K562 (cell line): ENCODE measurements around the gene TRIM33. TPM values are rescaled to one million over a fixed set of nuclear protein-coding genes. Genes with fewer than 3 reads are reported as not detected.

Experiments used
- DIDO1 ChIP-seq: fragments of 450-650 bp; IDR thresholded peaks from 2 replicates; pipeline ENCODE4 v1.6.1; 2016; ENCODE audit warnings: low read depth, missing biosample characterization, missing genetic modification characterization
- PML ChIP-seq: IDR thresholded peaks from 2 replicates; pipeline ENCODE4 v1.6.1; 2012; ENCODE audit warnings: low read length, inconsistent platforms
- TBL1XR1 ChIP-seq, 2 experiments: IDR thresholded peaks; 2 replicates each; pipeline ENCODE4 v1.6.1; 2012; ENCODE audit warnings: improper control_type of control experiment in 2 of 2, low read length in 2 of 2, mild to moderate bottlenecking in 1 of 2
- TGIF2 ChIP-seq: sonication (generic); formaldehyde crosslinking; IDR thresholded peaks from 2 replicates; pipeline ENCODE4 v1.8.1; 2022; ENCODE audit warnings: mild to moderate bottlenecking, missing genetic modification reagents, moderate library complexity
- THRAP3 ChIP-seq: fragments of 450-650 bp; IDR thresholded peaks from 2 replicates; pipeline ENCODE4 v1.6.1; 2016; ENCODE audit warnings: mild to moderate bottlenecking, inconsistent platforms, borderline replicate concordance
- ZBTB17 ChIP-seq: fragments of 450-650 bp; formaldehyde crosslinking; IDR thresholded peaks from 2 replicates; pipeline ENCODE4 v1.4.0; 2020; ENCODE audit warnings: mild to moderate bottlenecking
- ZEB2 ChIP-seq: fragments of 450-650 bp; IDR thresholded peaks from 2 replicates; pipeline ENCODE4 v1.6.1; 2016
- ZNF586 ChIP-seq: fragments of 450-650 bp; formaldehyde crosslinking; conservative IDR thresholded peaks from 2 replicates; pipeline ENCODE4 v1.4.0; 2020; ENCODE audit warnings: mild to moderate bottlenecking, moderate library complexity
- ZNF668 ChIP-seq: fragments of 250-450 bp; sonication (Bioruptor Pico); IDR thresholded peaks from 2 replicates; pipeline ENCODE4 v1.8.0; 2022; ENCODE audit warnings: mild to moderate bottlenecking, inconsistent platforms
- ZNF707 ChIP-seq: fragments of 250-450 bp; sonication (Bioruptor Pico); conservative IDR thresholded peaks from 2 replicates; pipeline ENCODE4 v1.8.0; 2022; ENCODE audit warnings: inconsistent platforms, mild to moderate bottlenecking, moderate library complexity
- polyA plus RNA-seq, 8 experiments: library from polyadenylated mRNA; depleted of rRNA in 4 of 8; stranded (reverse) in 5 of 8; unstranded in 3 of 8; fragments of >200 nt; fragmentation: Nextera tagmentation in 2 of 8; fragmentation: Illumina TruSeq in 1 of 8; extraction: Ambion mirVana in 2 of 8; extraction: Trizol in 1 of 8; gene quantifications; 2 replicates each; pipeline versions ENCODE4 v1.2.1 to v1.2.3, GENCODE V29; 2011 to 2014; ENCODE audit warnings: inconsistent platforms in 1 of 8, missing spikeins in 1 of 8
- total RNA-seq, 7 experiments: library from RNA; depleted of rRNA in 6 of 7; stranded (reverse); fragments of >200 nt in 6 of 7; fragmentation: Illumina TruSeq in 2 of 7; extraction: Trizol in 2 of 7; gene quantifications; 2 replicates each; pipeline versions ENCODE4 v1.2.1 to v1.2.3, GENCODE V29; 2011 to 2021; ENCODE audit warnings: low replicate concordance in 1 of 7
- TF ChIP-seq, protein P1 (sequence below), 2 experiments: IDR thresholded peaks in 1 of 2; conservative IDR thresholded peaks in 1 of 2; 2 replicates each; pipeline ENCODE4 v1.6.1; 2016; ENCODE audit warnings: low read depth in 2 of 2, mild to moderate bottlenecking in 1 of 2, missing compliant biosample characterization in 1 of 2, missing genetic modification characterization in 1 of 2, moderate library complexity in 1 of 2
- TF ChIP-seq, protein P2 (sequence below): sonication (generic); formaldehyde crosslinking; IDR thresholded peaks from 2 replicates; pipeline ENCODE4 v1.8.1; 2023; ENCODE audit warnings: mild to moderate bottlenecking, missing genetic modification reagents
- TF ChIP-seq, protein P3 (sequence below): sonication (generic); formaldehyde crosslinking; IDR thresholded peaks from 2 replicates; pipeline ENCODE4 v1.8.0; 2022; ENCODE audit warnings: missing genetic modification reagents, mild to moderate bottlenecking, borderline replicate concordance
- TF ChIP-seq, protein P4 (sequence below): fragments of 450-650 bp; formaldehyde crosslinking; IDR thresholded peaks from 2 replicates; pipeline ENCODE4 v1.4.0; 2022; ENCODE audit warnings: missing genetic modification characterization
- TF ChIP-seq, protein P5 (sequence below): fragments of 250-450 bp; sonication (Bioruptor Pico); IDR thresholded peaks from 2 replicates; pipeline ENCODE4 v1.8.0; 2022; ENCODE audit warnings: moderate library complexity, mild to moderate bottlenecking, inconsistent platforms
- TF ChIP-seq, protein P6 (sequence below), 3 experiments: IDR thresholded peaks in 2 of 3; conservative IDR thresholded peaks in 1 of 3; 2 replicates each; pipeline ENCODE4 v1.5.1; 2011 to 2012; ENCODE audit warnings: low read length in 3 of 3, mild to moderate bottlenecking in 3 of 3, control low read depth in 2 of 3, improper control_type of control experiment in 1 of 3, inconsistent platforms in 1 of 3, low read depth in 1 of 3, mixed read lengths in 1 of 3, moderate library complexity in 1 of 3; ENCODE audit not compliant: insufficient read depth in 2 of 3
- TF ChIP-seq, protein P7 (sequence below): fragments of 250-450 bp; sonication (Bioruptor Pico); IDR thresholded peaks from 2 replicates; pipeline ENCODE4 v1.8.0; 2021; ENCODE audit warnings: borderline replicate concordance, mild to moderate bottlenecking, moderate library complexity; ENCODE audit not compliant: poor library complexity, severe bottlenecking

The TRIM33 gene
- total and polyA plus RNA-seq, 9 of the 15 experiments (the other 6 are each of a cell fraction or from before 2014, with no cell fraction given): 9.3 to 58.4 (median 40.2) TPM

DNA sequence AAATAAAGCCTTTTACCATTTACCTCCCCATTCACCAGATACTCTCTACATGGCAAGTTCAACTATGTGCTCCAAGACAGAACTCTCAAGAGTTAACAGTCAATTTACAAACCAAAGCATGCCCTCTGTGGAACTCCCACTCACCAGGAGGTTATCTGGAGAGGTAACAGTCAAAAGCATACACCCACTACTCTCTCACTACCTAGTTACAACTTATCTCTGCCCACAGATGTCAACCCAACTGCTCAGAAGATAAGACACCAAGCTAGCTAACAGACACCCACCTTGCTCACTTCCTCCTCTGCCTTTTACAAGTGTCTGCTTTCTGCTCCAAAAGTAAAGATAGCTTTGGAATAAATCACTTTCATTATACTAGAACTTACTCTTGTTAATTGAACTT is 131.0 kb downstream of the TRIM33 start (continued):
- TF ChIP-seq, protein P1, sequence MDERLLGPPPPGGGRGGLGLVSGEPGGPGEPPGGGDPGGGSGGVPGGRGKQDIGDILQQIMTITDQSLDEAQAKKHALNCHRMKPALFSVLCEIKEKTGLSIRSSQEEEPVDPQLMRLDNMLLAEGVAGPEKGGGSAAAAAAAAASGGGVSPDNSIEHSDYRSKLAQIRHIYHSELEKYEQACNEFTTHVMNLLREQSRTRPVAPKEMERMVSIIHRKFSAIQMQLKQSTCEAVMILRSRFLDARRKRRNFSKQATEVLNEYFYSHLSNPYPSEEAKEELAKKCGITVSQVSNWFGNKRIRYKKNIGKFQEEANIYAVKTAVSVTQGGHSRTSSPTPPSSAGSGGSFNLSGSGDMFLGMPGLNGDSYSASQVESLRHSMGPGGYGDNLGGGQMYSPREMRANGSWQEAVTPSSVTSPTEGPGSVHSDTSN (CRISPR knock-in tag; IDR thresholded peaks at IDR 0.05; ENCODE audit: low read depth): no peak
- TF ChIP-seq, protein P1 (tag; conservative IDR thresholded peaks at IDR 0.05; ENCODE audit: low read depth): peak; percentile 89
- TF ChIP-seq, protein P2, sequence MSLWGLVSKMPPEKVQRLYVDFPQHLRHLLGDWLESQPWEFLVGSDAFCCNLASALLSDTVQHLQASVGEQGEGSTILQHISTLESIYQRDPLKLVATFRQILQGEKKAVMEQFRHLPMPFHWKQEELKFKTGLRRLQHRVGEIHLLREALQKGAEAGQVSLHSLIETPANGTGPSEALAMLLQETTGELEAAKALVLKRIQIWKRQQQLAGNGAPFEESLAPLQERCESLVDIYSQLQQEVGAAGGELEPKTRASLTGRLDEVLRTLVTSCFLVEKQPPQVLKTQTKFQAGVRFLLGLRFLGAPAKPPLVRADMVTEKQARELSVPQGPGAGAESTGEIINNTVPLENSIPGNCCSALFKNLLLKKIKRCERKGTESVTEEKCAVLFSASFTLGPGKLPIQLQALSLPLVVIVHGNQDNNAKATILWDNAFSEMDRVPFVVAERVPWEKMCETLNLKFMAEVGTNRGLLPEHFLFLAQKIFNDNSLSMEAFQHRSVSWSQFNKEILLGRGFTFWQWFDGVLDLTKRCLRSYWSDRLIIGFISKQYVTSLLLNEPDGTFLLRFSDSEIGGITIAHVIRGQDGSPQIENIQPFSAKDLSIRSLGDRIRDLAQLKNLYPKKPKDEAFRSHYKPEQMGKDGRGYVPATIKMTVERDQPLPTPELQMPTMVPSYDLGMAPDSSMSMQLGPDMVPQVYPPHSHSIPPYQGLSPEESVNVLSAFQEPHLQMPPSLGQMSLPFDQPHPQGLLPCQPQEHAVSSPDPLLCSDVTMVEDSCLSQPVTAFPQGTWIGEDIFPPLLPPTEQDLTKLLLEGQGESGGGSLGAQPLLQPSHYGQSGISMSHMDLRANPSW (CRISPR knock-in tag): no peak
- no peak for TF ChIP-seq ZNF586 (CRISPR knock-in tag)
- no peak for TF ChIP-seq THRAP3
- TF ChIP-seq, protein P3, sequence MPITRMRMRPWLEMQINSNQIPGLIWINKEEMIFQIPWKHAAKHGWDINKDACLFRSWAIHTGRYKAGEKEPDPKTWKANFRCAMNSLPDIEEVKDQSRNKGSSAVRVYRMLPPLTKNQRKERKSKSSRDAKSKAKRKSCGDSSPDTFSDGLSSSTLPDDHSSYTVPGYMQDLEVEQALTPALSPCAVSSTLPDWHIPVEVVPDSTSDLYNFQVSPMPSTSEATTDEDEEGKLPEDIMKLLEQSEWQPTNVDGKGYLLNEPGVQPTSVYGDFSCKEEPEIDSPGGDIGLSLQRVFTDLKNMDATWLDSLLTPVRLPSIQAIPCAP (CRISPR knock-in tag): no peak
- TF ChIP-seq ZEB2: peak; percentile 99
- TF ChIP-seq PML: peak; percentile 99
- TF ChIP-seq TGIF2 (CRISPR knock-in tag): no peak
- TF ChIP-seq, protein P4, sequence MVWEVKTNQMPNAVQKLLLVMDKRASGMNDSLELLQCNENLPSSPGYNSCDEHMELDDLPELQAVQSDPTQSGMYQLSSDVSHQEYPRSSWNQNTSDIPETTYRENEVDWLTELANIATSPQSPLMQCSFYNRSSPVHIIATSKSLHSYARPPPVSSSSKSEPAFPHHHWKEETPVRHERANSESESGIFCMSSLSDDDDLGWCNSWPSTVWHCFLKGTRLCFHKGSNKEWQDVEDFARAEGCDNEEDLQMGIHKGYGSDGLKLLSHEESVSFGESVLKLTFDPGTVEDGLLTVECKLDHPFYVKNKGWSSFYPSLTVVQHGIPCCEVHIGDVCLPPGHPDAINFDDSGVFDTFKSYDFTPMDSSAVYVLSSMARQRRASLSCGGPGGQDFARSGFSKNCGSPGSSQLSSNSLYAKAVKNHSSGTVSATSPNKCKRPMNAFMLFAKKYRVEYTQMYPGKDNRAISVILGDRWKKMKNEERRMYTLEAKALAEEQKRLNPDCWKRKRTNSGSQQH (CRISPR knock-in tag): peak; percentile 59; the same call in 1 of the 2 replicates
- peak; percentile 92 to 99; a peak in 3 of 4 replicates for TF ChIP-seq TBL1XR1 (IDR thresholded peaks at IDR 0.05; ENCODE audit: low read length in 2 of 2)
- TF ChIP-seq, protein P5, sequence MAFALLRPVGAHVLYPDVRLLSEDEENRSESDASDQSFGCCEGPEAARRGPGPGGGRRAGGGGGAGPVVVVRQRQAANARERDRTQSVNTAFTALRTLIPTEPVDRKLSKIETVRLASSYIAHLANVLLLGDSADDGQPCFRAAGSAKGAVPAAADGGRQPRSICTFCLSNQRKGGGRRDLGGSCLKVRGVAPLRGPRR (CRISPR knock-in tag): no peak
- peak; percentile 50; the same call in 1 of the 2 replicates for TF ChIP-seq ZBTB17 (CRISPR knock-in tag)
- TF ChIP-seq ZNF668 (CRISPR knock-in tag): peak; percentile 82
- TF ChIP-seq, protein P6, sequence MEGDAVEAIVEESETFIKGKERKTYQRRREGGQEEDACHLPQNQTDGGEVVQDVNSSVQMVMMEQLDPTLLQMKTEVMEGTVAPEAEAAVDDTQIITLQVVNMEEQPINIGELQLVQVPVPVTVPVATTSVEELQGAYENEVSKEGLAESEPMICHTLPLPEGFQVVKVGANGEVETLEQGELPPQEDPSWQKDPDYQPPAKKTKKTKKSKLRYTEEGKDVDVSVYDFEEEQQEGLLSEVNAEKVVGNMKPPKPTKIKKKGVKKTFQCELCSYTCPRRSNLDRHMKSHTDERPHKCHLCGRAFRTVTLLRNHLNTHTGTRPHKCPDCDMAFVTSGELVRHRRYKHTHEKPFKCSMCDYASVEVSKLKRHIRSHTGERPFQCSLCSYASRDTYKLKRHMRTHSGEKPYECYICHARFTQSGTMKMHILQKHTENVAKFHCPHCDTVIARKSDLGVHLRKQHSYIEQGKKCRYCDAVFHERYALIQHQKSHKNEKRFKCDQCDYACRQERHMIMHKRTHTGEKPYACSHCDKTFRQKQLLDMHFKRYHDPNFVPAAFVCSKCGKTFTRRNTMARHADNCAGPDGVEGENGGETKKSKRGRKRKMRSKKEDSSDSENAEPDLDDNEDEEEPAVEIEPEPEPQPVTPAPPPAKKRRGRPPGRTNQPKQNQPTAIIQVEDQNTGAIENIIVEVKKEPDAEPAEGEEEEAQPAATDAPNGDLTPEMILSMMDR (IDR thresholded peaks at IDR 0.05 in 2 of 3, conservative IDR thresholded peaks at IDR 0.05 in 1 of 3; ENCODE audit: insufficient read depth in 2 of 3, low read depth in 1 of 3, low read length in 3 of 3): no peak
- TF ChIP-seq, protein P7, sequence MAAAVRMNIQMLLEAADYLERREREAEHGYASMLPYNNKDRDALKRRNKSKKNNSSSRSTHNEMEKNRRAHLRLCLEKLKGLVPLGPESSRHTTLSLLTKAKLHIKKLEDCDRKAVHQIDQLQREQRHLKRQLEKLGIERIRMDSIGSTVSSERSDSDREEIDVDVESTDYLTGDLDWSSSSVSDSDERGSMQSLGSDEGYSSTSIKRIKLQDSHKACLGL (CRISPR knock-in tag): no peak
- peak; percentile 61; the same call in 1 of the 2 replicates for TF ChIP-seq DIDO1 (tag)
- TF ChIP-seq ZNF707 (CRISPR knock-in tag): no peak
